ENCODE results near the gene SNX21. TPM values are rescaled to one million over a fixed set of nuclear protein-coding genes. Genes with fewer than 3 reads are reported as not detected.

Gene SNX21, protein sequence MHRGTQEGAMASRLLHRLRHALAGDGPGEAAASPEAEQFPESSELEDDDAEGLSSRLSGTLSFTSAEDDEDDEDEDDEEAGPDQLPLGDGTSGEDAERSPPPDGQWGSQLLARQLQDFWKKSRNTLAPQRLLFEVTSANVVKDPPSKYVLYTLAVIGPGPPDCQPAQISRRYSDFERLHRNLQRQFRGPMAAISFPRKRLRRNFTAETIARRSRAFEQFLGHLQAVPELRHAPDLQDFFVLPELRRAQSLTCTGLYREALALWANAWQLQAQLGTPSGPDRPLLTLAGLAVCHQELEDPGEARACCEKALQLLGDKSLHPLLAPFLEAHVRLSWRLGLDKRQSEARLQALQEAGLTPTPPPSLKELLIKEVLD
- 12.3 and 13.1 TPM in 2 replicates for total RNA-seq

DNA sequence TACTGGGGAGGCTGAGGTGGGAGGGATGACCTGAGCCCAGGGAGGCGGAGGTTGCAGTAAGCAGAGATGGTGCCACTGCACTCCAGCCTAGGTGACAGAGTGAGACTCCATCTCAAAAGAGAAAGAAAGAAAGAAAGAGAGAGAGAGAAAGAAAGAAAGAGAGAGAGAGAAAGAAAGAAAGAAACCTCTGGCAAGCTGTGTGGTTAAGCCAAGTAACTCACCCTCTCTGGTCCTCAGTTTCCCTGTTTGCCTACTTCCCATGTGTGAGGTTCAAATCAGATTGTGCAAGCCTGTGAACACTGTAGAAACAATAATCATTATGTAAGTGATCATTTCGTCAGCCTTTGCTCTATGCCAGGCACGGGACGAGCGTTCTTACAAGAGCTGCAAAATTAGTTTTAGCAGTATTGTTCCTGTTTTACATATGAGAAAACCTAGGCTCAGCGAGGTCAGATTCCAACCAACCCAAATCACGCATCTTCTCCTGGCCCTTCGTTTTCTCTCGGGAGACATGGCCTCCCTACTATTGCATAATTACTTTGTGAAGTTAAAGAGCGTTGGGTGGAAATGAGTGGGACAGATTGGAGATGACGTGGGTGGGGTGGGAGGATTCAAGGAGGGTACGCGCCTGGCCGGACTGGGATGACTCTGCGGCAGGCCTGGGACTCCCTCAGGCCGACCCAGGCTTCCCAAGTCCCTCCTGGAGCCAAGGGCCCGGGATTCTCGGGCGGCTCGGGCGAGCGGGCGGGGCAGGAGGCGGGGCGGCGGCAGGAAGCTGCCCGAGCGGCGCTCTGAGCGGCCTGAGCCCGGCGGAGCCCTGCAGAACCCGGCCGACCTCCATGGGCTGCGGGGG, at the start of gene SNX21:
Gene SNX21, plus strand, starts transcription at position 770 of the 853 bp plus-strand sequence. CDS start 121 bp downstream, outside the sequence.

DNA sequence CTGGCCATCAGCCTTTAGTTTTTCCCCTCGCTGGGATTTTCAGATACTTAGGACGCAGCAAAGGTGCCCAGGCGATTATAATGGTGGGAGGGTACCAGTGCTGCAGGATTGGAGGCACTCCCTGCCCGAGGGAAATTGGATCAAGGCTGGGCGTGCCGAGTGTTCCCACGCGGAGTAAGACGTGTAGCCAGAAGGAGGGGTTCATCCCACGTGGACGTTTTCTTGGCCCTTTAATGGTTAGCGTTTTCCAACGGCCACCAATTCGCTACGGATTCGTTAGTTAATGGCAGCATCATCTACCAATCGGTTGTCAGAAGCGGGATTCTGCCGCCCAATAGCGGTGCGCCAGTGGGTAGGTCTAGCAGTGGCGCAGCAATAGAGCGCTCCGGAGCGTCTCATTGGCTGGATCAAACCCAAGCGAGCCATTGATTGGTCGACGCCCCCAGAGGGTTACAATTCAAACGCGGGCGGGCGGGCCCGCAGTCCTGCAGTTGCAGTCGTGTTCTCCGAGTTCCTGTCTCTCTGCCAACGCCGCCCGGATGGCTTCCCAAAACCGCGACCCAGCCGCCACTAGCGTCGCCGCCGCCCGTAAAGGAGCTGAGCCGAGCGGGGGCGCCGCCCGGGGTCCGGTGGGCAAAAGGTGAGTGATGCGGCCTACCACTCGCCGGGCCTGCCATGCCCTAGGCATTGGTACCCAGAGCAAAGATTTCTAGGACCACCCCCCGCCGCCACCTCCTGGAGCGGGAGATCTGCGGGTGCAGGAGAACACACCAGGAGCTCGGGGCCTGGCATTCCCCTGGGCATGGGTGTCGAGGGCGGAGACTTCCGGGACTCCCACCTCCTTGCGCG, 21.2 kb upstream of the SNX21 start, which contains the start of gene UBE2C:
Gene UBE2C, plus strand, starts transcription at position 488 of the 849 bp plus-strand sequence. Its CDS starts 52 bp downstream, at position 540.

DNA sequence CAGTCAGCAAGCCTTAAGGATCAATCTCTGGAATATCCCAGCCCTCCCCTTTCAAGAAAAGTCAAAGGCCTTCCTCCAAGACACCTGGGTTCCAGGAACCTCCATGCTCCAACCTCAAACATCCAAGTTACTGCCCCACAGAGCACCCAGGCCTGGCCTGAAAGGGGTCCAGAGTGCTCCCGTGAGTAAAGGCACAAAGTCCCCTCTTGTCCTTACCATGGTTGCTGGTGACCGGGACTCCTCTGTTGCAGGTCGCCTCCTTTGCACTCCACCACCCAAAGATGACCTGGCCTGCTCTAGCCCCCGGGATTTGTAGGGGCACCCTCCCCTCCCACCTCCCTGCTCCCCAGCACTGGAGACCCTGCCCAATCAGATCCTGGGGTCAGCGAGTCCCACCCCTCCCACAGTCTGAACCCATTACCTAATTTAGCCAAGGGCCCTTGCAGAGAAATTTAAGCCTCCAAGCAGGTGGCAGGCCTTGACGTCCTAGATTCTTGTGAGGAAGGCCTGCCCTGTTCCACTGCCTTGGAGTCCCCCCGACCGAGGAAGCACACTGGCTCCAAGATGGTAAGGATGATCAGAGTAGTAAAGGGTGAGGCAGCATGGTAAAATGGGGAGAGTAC, 6.5 kb upstream of the SNX21 start, which contains the start of gene TNNC2:
Gene TNNC2, minus strand, starts transcription at position 283 of the 623 bp plus-strand sequence. Its CDS starts 64 bp downstream, at position 219.

DNA sequence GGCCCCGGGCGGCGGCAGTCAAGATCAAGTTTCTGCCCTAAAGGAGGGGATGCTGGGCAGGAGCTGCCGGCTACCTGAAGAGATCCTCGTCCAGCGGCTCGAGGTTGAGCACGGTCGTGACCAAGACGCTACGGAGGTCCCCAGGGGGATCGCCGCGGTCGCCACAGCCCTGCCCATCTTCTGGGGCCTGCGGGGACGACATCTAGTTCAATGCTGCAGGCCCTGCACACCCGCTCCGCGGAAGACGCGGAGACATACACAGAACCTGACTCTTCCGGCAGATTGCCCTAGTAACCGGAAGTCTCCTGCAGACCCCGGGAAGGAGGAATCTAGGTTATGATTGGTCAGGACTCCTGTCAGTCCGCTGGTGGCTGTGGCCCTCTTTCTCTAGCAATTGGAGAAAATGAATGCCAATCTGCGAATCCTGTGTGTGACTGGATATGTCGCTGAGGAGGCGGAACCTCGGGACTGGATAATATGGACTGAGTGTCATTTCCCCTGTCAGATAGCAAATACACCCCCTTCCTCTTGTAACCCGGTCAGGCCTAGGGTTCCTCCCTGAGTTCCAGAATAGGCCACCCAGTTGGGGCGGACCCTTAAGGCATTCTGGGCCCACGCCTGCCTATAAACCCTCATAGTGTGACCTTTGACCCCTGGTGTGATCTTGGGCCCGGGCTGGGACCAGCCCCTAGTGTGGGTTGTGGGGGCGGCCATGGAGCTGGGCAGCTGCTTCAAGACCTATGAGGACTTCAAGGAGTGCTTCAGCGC, 23.7 kb downstream of the SNX21 start, which contains the start of the genes ACOT8 and ZSWIM3:
Gene ACOT8, minus strand, starts transcription at position 279 of the 768 bp plus-strand sequence. Its CDS starts 77 bp downstream, at position 202.
Gene ZSWIM3, plus strand, starts transcription at position 501 of the 768 bp plus-strand sequence. Its CDS starts 212 bp downstream, at position 713.

DNA sequence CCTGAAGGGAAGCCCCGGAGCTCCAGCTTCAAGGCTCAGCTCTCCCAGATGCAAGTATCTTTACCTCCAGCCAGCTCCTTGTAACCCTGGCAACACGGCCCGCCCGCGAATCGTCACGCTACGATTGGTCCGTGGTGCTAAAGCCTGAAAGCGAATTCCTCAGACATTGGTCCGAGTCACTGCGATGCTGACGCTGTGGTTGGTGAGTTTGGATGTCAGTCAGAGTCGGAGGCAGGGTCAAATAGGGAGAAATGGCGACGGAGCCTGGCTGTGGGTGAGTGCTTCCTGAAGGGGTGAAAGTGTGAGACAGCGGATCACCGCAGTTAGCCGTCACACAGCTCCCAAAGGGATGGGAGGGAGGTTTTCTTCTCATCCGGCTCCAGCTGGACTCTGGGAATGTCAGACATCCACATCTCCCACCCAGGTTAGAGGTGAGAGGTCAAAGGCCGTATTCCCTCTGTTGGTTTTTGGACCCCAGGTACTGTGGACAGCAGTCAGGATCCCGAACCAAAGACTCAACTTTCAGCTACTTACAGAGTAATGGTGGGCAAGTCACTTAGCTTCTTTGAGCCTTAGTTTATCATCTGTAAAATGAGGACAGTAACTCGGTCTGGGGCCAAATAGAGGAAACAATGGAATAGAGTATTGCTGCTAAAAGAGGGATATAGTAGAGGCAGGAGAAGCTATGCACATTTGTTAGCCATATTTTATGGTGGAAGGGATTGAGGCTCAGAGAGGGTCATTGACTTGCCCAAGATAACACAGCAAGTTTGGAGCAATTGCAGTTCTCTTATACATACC, 47.6 kb downstream of the SNX21 start, which contains the start of gene ZSWIM1:
Gene ZSWIM1, plus strand, starts transcription at position 240 of the 801 bp plus-strand sequence. CDS start 1,366 bp downstream, outside the sequence.

DNA sequence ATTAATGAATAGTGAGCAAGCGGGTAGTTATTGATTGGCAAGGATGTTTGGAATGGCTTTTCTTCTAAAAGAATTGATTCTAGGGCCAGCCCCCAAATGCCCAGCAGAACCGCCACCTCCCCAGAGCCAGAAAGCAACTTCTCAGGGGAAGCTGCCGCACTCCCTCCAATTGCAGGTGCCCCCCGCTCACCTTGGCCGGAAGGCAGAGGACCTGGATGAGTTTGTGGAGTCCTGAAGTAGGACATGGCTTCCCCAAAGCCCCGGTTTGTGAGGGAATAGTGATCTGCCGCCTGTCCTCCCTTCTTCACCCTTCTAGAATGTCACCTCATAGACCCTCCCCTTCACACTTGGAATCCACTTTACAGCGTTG, 53.7 kb downstream of the SNX21 start, which contains the start of gene SPATA25:
Gene SPATA25, minus strand, starts transcription at position 277 of the 370 bp plus-strand sequence. Its CDS starts 32 bp downstream, at position 245.

DNA sequence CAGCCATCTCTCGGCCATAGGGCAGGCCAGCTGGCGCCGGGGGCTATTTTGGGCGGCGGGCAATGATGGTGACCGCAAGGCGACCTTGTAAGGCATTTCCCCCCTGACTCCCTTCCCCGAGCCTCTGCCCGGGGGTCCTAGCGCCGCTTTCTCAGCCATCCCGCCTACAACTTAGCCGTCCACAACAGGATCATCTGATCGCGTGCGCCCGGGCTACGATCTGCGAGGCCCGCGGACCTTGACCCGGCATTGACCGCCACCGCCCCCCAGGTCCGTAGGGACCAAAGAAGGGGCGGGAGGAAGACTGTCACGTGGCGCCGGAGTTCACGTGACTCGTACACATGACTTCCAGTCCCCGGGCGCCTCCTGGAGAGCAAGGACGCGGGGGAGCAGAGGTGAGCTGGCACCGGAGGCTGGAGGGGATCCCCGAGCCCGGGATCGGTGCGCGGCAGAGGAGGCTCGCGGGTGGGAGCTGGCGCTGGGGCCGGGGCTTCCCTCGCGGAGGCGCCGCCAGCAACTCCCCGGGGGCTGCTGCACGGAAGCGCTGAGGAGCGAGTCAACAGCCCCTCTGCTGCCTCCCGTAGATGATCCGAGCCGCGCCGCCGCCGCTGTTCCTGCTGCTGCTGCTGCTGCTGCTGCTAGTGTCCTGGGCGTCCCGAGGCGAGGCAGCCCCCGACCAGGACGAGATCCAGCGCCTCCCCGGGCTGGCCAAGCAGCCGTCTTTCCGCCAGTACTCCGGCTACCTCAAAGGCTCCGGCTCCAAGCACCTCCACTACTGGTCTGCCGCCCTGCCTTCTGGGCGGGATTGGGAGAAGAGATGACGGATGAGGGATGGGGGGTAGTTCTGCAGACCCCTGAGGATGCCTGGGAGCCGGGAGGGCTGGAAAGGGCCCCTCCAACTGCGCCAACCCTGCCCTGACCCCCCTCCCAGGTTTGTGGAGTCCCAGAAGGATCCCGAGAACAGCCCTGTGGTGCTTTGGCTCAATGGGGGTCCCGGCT, 57.7 kb downstream of the SNX21 start, which contains the start of the genes CTSA and NEURL2:
Gene CTSA, plus strand, starts transcription at position 351 of the 999 bp plus-strand sequence. Its CDS starts 234 bp downstream, at position 585.
Gene NEURL2, minus strand, starts transcription at position 224 of the 999 bp plus-strand sequence. Its CDS starts 217 bp downstream, at position 7.

Other genes with a start within 250 kb of the SNX21 start
- not detected in 2 replicates for gene WFDC10A, start 204.1 kb upstream of the SNX21 start, total RNA-seq
- not detected in 2 replicates for gene WFDC9, start 202.5 kb upstream of the SNX21 start, total RNA-seq
- gene WFDC11, start 163.6 kb upstream of the SNX21 start, total RNA-seq = not detected in 2 replicates
- not detected in 2 replicates for gene WFDC13, start 131.8 kb upstream of the SNX21 start, total RNA-seq
- gene WFDC10B, start 128.8 kb upstream of the SNX21 start, total RNA-seq = not detected in 2 replicates
- not detected in 2 replicates for gene SPINT4, start 111.5 kb upstream of the SNX21 start, total RNA-seq
- gene WFDC3, start 41.9 kb upstream of the SNX21 start, total RNA-seq = 0.43 TPM in 1 of 2 replicates, not detected in the other
- 14.9 and 16.1 TPM in 2 replicates for gene DNTTIP1, start 41.8 kb upstream of the SNX21 start, total RNA-seq
- gene UBE2C, start 21.2 kb upstream of the SNX21 start, total RNA-seq = 0.34 TPM in 1 of 2 replicates, not detected in the other
- gene TNNC2, start 6.5 kb upstream of the SNX21 start, total RNA-seq = not detected in 2 replicates
- 23.9 and 29.3 TPM in 2 replicates for gene ACOT8, start 23.6 kb downstream of the SNX21 start, total RNA-seq
- 3.1 and 4.6 TPM in 2 replicates for gene ZSWIM3, start 23.8 kb downstream of the SNX21 start, total RNA-seq
- 3.8 and 5.2 TPM in 2 replicates for gene ZSWIM1, start 47.4 kb downstream of the SNX21 start, total RNA-seq
- gene SPATA25, start 53.8 kb downstream of the SNX21 start, total RNA-seq = 0.34 and 1.00 TPM in 2 replicates
- gene NEURL2, start 57.4 kb downstream of the SNX21 start, total RNA-seq = 1.7 and 1.9 TPM in 2 replicates
- 18.8 and 72.7 TPM in 2 replicates for gene CTSA, start 57.5 kb downstream of the SNX21 start, total RNA-seq
- gene PLTP, start 78.4 kb downstream of the SNX21 start, total RNA-seq = 31.8 and 117 TPM in 2 replicates
- gene PCIF1, start 100.9 kb downstream of the SNX21 start, total RNA-seq = 7.9 and 10.7 TPM in 2 replicates
- 12.3 and 13.9 TPM in 2 replicates for gene ZNF335, start 138.4 kb downstream of the SNX21 start, total RNA-seq
- gene MMP9, start 175.1 kb downstream of the SNX21 start, total RNA-seq = 2.1 and 5.1 TPM in 2 replicates
- gene SLC12A5, start 195.4 kb downstream of the SNX21 start, total RNA-seq = 0.07 TPM in 1 of 2 replicates, not detected in the other

Data from nasal cavity respiratory epithelium epithelial cell of viscerocranial mucosa (primary cell).